GM12878 (cell line): ENCODE results near the gene NUMA1. TPM values are rescaled to one million over a fixed set of nuclear protein-coding genes. Genes with fewer than 3 reads are reported as not detected.

Source experiments
- ATAC-seq: fragments of 200-7000 bp; cut with Tn5 transposase; 3 replicates; pipeline ENCODE4 v1.9.1; 2020; ENCODE audit warnings: mild to moderate bottlenecking, moderate library complexity
- BruUV-seq: library from RNA; stranded (reverse); fragments of 400-500 nt; replicated peaks from 2 replicates; lab custom pipeline; 2021; lab: Mats Ljungman, UMichigan
- CTCF ChIA-PET: fragments of 300-600 bp; sonication (Branson Sonifier 250); formaldehyde crosslinking; extraction: SDS; loops from one replicate; lab custom pipeline; 2021; ENCODE audit warnings: inconsistent platforms; lab: Yijun Ruan, JAX
- POLR2A ChIA-PET: fragments of 350-600 bp; formaldehyde crosslinking; extraction: SDS; loops from one replicate; lab custom pipeline; 2021; ENCODE audit warnings: inconsistent platforms; lab: Charles Lee
- RAD21 ChIA-PET: fragments of 300-600 bp; sonication (Branson Sonifier 250); formaldehyde crosslinking; loops from one replicate; lab custom pipeline; 2023; ENCODE audit warnings: antibody characterized with exemption; ENCODE audit not compliant: unreplicated experiment; lab: Charles Lee
- SMC1A ChIA-PET: fragments of 300-600 bp; sonication (Branson Sonifier 250); formaldehyde crosslinking; loops from one replicate; lab custom pipeline; 2023; ENCODE audit not compliant: unreplicated experiment, uncharacterized antibody; lab: Charles Lee
- DNase-seq: peaks from one replicate; pipeline ENCODE4 v3.0.0-alpha.2; 2011; ENCODE audit warnings: low read depth, low spot score
- FAIRE-seq: peaks from 3 replicates; lab custom pipeline; 2011; peaks lifted over from hg19 to GRCh38; lab: Jason Lieb, UNC
- H2AFZ ChIP-seq: 2 replicates; pipeline ENCODE4 v1.6.0; 2011; ENCODE audit warnings: low read depth, low read length, control low read depth; ENCODE audit not compliant: control insufficient read depth
- H3K27ac ChIP-seq: 2 replicates; pipeline ENCODE4 v1.5.1; 2011; ENCODE audit warnings: control low read depth; ENCODE audit not compliant: control insufficient read depth, insufficient read depth
- H3K27me3 ChIP-seq, 2 experiments: replicated peaks in 1 of 2; 2 replicates each; pipeline versions ENCODE4 v1.6.0 to v1.6.1; 2011; ENCODE audit warnings: low read length in 1 of 2; ENCODE audit not compliant: control insufficient read depth in 2 of 2, insufficient read depth in 2 of 2
- H3K36me3 ChIP-seq, 2 experiments: 2 replicates each; pipeline ENCODE4 v1.5.1; 2011; ENCODE audit warnings: low read length in 1 of 2; ENCODE audit not compliant: control insufficient read depth in 2 of 2, insufficient read depth in 2 of 2
- H3K4me1 ChIP-seq: 2 replicates; pipeline ENCODE4 v1.6.1; 2011; ENCODE audit warnings: mild to moderate bottlenecking, low read length, moderate library complexity, mixed read lengths; ENCODE audit not compliant: control insufficient read depth, insufficient read depth
- H3K4me2 ChIP-seq: 2 replicates; pipeline ENCODE4 v1.6.0; 2011; ENCODE audit warnings: control low read depth; ENCODE audit not compliant: control insufficient read depth, insufficient read depth
- H3K4me3 ChIP-seq: fragments of 200-600 bp; sonication (generic); 2 replicates; pipeline ENCODE4 v1.5.1; 2016
- H3K79me2 ChIP-seq: 2 replicates; pipeline ENCODE4 v1.6.0; 2011; ENCODE audit warnings: low read length; ENCODE audit not compliant: control insufficient read depth, insufficient read depth
- H3K9ac ChIP-seq: 2 replicates; pipeline ENCODE4 v1.8.0; 2011; ENCODE audit warnings: low read length, control low read depth, mixed read lengths; ENCODE audit not compliant: control insufficient read depth, insufficient read depth
- H3K9me3 ChIP-seq: replicated peaks from 3 replicates; pipeline ENCODE4 v1.5.1; 2011; ENCODE audit warnings: mild to moderate bottlenecking, low read length; ENCODE audit not compliant: control insufficient read depth, insufficient read depth
- H4K20me1 ChIP-seq: 2 replicates; pipeline ENCODE4 v1.6.0; 2011; ENCODE audit not compliant: control insufficient read depth, insufficient read depth
- SUPT20H ChIP-seq: IDR thresholded peaks from 2 replicates; pipeline ENCODE4 v1.6.1; 2011; ENCODE audit warnings: low read depth, mild to moderate bottlenecking, low read length, moderate library complexity, borderline replicate concordance; ENCODE audit not compliant: control insufficient read depth
- ZNF274 ChIP-seq: IDR thresholded peaks from one replicate; pipeline ENCODE4 v1.8.0; 2011; ENCODE audit not compliant: insufficient read length, insufficient read depth
- WGBS: methylation state at CpG from one replicate; pipeline ENCODE4 v1.1.6; 2016; ENCODE audit warnings: low lambda C conversion rate; ENCODE audit not compliant: insufficient replicate concordance, insufficient coverage; ENCODE audit errors: missing lambda C conversion rate; 5-methylcytosine and 5-hydroxymethylcytosine counted together
- in situ Hi-C: fragments of 300-500 bp; cut with MboI; formaldehyde crosslinking; loops from 9 replicates; pipeline ENCODE4 v1.14.3; 2018; ENCODE audit warnings: mixed read lengths
- intact Hi-C: fragments of 100-400 bp; cut with micrococcal nuclease; formaldehyde crosslinking; loops from one replicate; pipeline ENCODE4 v1.14.2; 2022; ENCODE audit not compliant: unreplicated experiment
- polyA plus RNA-seq, 11 experiments: library from polyadenylated mRNA; depleted of rRNA in 4 of 11; unstranded in 6 of 11; stranded (reverse) in 5 of 11; fragments of >200 nt; fragmentation: Nextera tagmentation in 4 of 11; fragmentation: Illumina TruSeq in 1 of 11; extraction: Ambion mirVana in 4 of 11; extraction: Trizol in 1 of 11; gene quantifications; 1 replicate in 1 of 11; 2 replicates in 10 of 11; pipeline versions ENCODE4 v1.2.1 to v1.2.3, GENCODE V29; 2011 to 2016; ENCODE audit warnings: inconsistent platforms in 2 of 11, missing spikeins in 2 of 11, low read depth in 1 of 11
- total RNA-seq, 4 experiments: library from RNA; depleted of rRNA in 3 of 4; stranded (reverse); fragments of >200 nt in 3 of 4; fragmentation: Illumina TruSeq in 1 of 4; extraction: Trizol in 1 of 4; gene quantifications; 2 replicates each; pipeline versions ENCODE4 v1.2.1 to v1.2.3, GENCODE V29; 2013 to 2021
- TF ChIP-seq, protein P1 (sequence below): fragments of 450-650 bp; IDR thresholded peaks from 2 replicates; pipeline ENCODE4 v1.6.1; 2017; ENCODE audit warnings: borderline replicate concordance
- TF ChIP-seq, protein P2 (sequence below): IDR thresholded peaks from 2 replicates; pipeline ENCODE4 v1.6.1; 2012; ENCODE audit warnings: low read length, inconsistent platforms

The NUMA1 gene
- total and polyA plus RNA-seq, 10 of the 15 experiments (the other 5 are each of a cell fraction or from before 2014, with no cell fraction given): 5.5 to 111 (median 61.0) TPM

DNA sequence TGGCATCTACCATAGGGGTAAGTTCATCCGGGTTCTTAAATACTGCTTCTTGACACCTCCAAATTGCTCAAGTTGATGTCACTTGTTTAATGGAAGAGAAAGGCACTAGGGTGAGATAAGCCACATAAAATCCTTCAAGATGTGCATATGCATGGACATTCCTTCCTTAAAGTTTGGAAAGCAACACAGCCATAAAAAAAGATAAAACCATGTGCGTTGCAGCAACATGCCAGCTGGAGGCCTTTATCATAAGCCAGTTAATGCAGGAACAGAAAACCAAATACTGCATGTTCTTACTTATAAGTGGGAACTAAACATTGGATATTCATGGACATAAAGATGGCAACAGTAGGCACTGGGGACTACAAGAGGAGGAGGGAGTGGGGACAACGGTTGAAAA is 89.6 kb downstream of the NUMA1 start:
- 65% methylated on average over 3 of the region's 3 CpGs for WGBS
- FAIRE-seq (no peak), ATAC-seq (no peak)

More for the DNA sequence above, 89.6 kb downstream of the NUMA1 start:
- Histone ChIP-seq H2AFZ (no peak overlapping the region), H3K4me3 (no peak overlapping the region), H4K20me1 (no peaks in the 10 kb centered on the region), H3K4me2 (peak overlapping the region; percentile 49), H3K9me3 (no peaks in the 10 kb centered on the region), H3K36me3 (peaks cover 6 to 21% of the 10 kb centered on the region in 2 experiments), H3K4me1 (peaks cover 39% of the 10 kb centered on the region), H3K79me2 (no peaks in the 10 kb centered on the region; the same call in none of the 2 replicates), H3K27me3 (no peaks in the 10 kb centered on the region), H3K27ac (peak overlapping the region; percentile 77), H3K9ac (no peak overlapping the region)
- no peak for DNase-seq
- TF ChIP-seq, protein P1, sequence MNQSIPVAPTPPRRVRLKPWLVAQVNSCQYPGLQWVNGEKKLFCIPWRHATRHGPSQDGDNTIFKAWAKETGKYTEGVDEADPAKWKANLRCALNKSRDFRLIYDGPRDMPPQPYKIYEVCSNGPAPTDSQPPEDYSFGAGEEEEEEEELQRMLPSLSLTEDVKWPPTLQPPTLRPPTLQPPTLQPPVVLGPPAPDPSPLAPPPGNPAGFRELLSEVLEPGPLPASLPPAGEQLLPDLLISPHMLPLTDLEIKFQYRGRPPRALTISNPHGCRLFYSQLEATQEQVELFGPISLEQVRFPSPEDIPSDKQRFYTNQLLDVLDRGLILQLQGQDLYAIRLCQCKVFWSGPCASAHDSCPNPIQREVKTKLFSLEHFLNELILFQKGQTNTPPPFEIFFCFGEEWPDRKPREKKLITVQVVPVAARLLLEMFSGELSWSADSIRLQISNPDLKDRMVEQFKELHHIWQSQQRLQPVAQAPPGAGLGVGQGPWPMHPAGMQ: no peak
- TF ChIP-seq, protein P2, sequence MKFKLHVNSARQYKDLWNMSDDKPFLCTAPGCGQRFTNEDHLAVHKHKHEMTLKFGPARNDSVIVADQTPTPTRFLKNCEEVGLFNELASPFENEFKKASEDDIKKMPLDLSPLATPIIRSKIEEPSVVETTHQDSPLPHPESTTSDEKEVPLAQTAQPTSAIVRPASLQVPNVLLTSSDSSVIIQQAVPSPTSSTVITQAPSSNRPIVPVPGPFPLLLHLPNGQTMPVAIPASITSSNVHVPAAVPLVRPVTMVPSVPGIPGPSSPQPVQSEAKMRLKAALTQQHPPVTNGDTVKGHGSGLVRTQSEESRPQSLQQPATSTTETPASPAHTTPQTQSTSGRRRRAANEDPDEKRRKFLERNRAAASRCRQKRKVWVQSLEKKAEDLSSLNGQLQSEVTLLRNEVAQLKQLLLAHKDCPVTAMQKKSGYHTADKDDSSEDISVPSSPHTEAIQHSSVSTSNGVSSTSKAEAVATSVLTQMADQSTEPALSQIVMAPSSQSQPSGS: no peak
- no peak for TF ChIP-seq ZNF274
- no peak for TF ChIP-seq SUPT20H
- ChIA-PET RAD21 (interaction anchor here (0.6 to 2.7 kb wide), 7 partner anchors 13 to 1788 kb away, joined by 3 to 17 read pairs (median 4); partner anchors contain the start of genes RNF121 and XNDC1N), SMC1A (interaction anchor here (0.7 to 8.3 kb wide), 8 partner anchors 8 to 424 kb away, joined by 3 to 67 read pairs (median 4); partner anchors contain the start of genes RNF121 and XNDC1N), POLR2A (interaction anchor here (0.6 to 1.9 kb wide), 5 partner anchors 8 to 63 kb away, joined by 3 to 6 read pairs (median 4); partner anchors contain the start of genes IL18BP and XNDC1N), CTCF (interaction anchor here (1.1 to 8.5 kb wide), 2 partner anchors 13 to 34 kb away, joined by 6 to 93 read pairs; no protein-coding TSS in a partner anchor)
- in situ Hi-C loops (no loop called here), intact Hi-C loops (no loop called here)
- no TSS peak for BruUV-seq
